Activated T-helper 17 cell treated with anti-CD3 and anti-CD28 coated beads, Interleukin-2, amount 50 U/mL, for 72 hours (primary cell): ENCODE results near the gene RANBP1. TPM values are rescaled to one million over a fixed set of nuclear protein-coding genes. Genes with fewer than 3 reads are reported as not detected.
"Not testable (repeated sequence)": the region's sequence is repeated elsewhere in the genome, so short reads cannot be mapped to it uniquely, and the experiment has no call there.

Source experiments
- ATAC-seq: fragments of 150-1000 bp; cut with Tn5 transposase; replicated peaks from 2 replicates; pipeline ENCODE4 v1.10.0; 2021; ENCODE audit warnings: mild to moderate bottlenecking, moderate library complexity
- H3K27ac Mint-ChIP-seq: one replicate; pipeline ENCODE4 v1.8.0; 2022; ENCODE audit warnings: mixed read lengths
- H3K27me3 Mint-ChIP-seq: one replicate; pipeline ENCODE4 v1.8.0; 2022; ENCODE audit warnings: mixed read lengths
- H3K36me3 Mint-ChIP-seq: one replicate; pipeline ENCODE4 v1.8.0; 2022; ENCODE audit warnings: low read depth, mild to moderate bottlenecking, mixed read lengths
- H3K4me1 Mint-ChIP-seq: one replicate; pipeline ENCODE4 v1.8.0; 2022; ENCODE audit warnings: mixed read lengths
- H3K4me3 Mint-ChIP-seq: one replicate; pipeline ENCODE4 v1.8.0; 2022; ENCODE audit warnings: mild to moderate bottlenecking, mixed read lengths
- H3K9me3 Mint-ChIP-seq: one replicate; pipeline ENCODE4 v1.8.0; 2022; ENCODE audit warnings: mixed read lengths
- total RNA-seq, 2 donors: library from RNA; stranded (reverse); gene quantifications; one replicate each; pipeline ENCODE4 v1.2.3, GENCODE V29; 2022

Gene RANBP1
- total RNA-seq, result 100 to 1,000 TPM; 187 to 421 TPM

GRCh38 chr22:20115691-20116375, at the start of gene RANBP1:
Gene RANBP1, plus strand, starts transcription at chr22:20116104. Its CDS starts 81 bp downstream, at chr22:20116185.
- ATAC-seq, result no peak
- H3K27me3 Mint-ChIP-seq, result no peaks in the 10 kb centered on the region
- peak within 1 kb of the TSS; percentile 86 for H3K4me3 Mint-ChIP-seq
- no peaks in the 10 kb centered on the region for H3K9me3 Mint-ChIP-seq
- peaks cover 80% of the 10 kb centered on the region for H3K36me3 Mint-ChIP-seq
- H3K4me1 Mint-ChIP-seq, result peaks cover 14% of the 10 kb centered on the region
- peak within 1 kb of the TSS; percentile 90 for H3K27ac Mint-ChIP-seq

GRCh38 chr22:20066617-20067383, 49.1 kb upstream of the RANBP1 start:
- no peak overlapping the region for H3K4me3 Mint-ChIP-seq
- no peak overlapping the region for H3K27ac Mint-ChIP-seq
- no peaks in the 10 kb centered on the region for H3K27me3 Mint-ChIP-seq
- H3K9me3 Mint-ChIP-seq, result no peaks in the 10 kb centered on the region
- no peak for ATAC-seq
- H3K36me3 Mint-ChIP-seq, result no peaks in the 10 kb centered on the region
- H3K4me1 Mint-ChIP-seq, result no peaks in the 10 kb centered on the region

GRCh38 chr22:20067384-20067682, 48.6 kb upstream of the RANBP1 start:
- not testable (repeated sequence) for ATAC-seq, H3K4me3 Mint-ChIP-seq, H3K27ac Mint-ChIP-seq

GRCh38 chr22:20068640-20069039, 47.3 kb upstream of the RANBP1 start:
- no peak overlapping the region for H3K4me3 Mint-ChIP-seq
- no peak for ATAC-seq
- no peak overlapping the region for H3K27ac Mint-ChIP-seq
- H3K9me3 Mint-ChIP-seq, result no peaks in the 10 kb centered on the region
- H3K4me1 Mint-ChIP-seq, result no peaks in the 10 kb centered on the region
- H3K27me3 Mint-ChIP-seq, result no peaks in the 10 kb centered on the region
- no peaks in the 10 kb centered on the region for H3K36me3 Mint-ChIP-seq

More at GRCh38 chr22:20067384-20067682, 48.6 kb upstream of the RANBP1 start:
- not testable (repeated sequence) for H3K27me3 Mint-ChIP-seq, H3K4me1 Mint-ChIP-seq, H3K36me3 Mint-ChIP-seq, H3K9me3 Mint-ChIP-seq

GRCh38 chr22:20069331-20070042, 46.4 kb upstream of the RANBP1 start:
- ATAC-seq, result no peak
- H3K27me3 Mint-ChIP-seq, result no peaks in the 10 kb centered on the region
- H3K4me3 Mint-ChIP-seq, result no peak overlapping the region
- no peaks in the 10 kb centered on the region for H3K36me3 Mint-ChIP-seq
- no peaks in the 10 kb centered on the region for H3K9me3 Mint-ChIP-seq
- H3K27ac Mint-ChIP-seq, result no peak overlapping the region
- no peaks in the 10 kb centered on the region for H3K4me1 Mint-ChIP-seq

- no peak overlapping the region for H3K4me3 Mint-ChIP-seq
- H3K4me1 Mint-ChIP-seq, result no peaks in the 10 kb centered on the region
- H3K27me3 Mint-ChIP-seq, result no peaks in the 10 kb centered on the region
- no peak overlapping the region for H3K27ac Mint-ChIP-seq
- H3K9me3 Mint-ChIP-seq, result no peaks in the 10 kb centered on the region
- ATAC-seq, result no peak
- H3K36me3 Mint-ChIP-seq, result no peaks in the 10 kb centered on the region
Measured at GRCh38 chr22:20071524-20071972, 44.4 kb upstream of the RANBP1 start.

- Mint-ChIP-seq H3K36me3 (peaks cover 5% of the 10 kb centered on the region), H3K4me1 (peaks cover 4% of the 10 kb centered on the region), H3K4me3 (no peak overlapping the region), H3K9me3 (no peaks in the 10 kb centered on the region), H3K27me3 (no peaks in the 10 kb centered on the region), H3K27ac (no peak overlapping the region)
- no peak for ATAC-seq
Measured at GRCh38 chr22:20076627-20077172, 39.2 kb upstream of the RANBP1 start.

GRCh38 chr22:20079745-20080444, 36.0 kb upstream of the RANBP1 start, which contains the start of gene DGCR8:
Gene DGCR8, plus strand, starts transcription at chr22:20080241. Its CDS starts 5,723 bp downstream, at chr22:20085964.
- H3K9me3 Mint-ChIP-seq, result no peaks in the 10 kb centered on the region
- peak within 1 kb of the TSS; percentile 92 for H3K4me3 Mint-ChIP-seq
- no peaks in the 10 kb centered on the region for H3K27me3 Mint-ChIP-seq
- peak within 1 kb of the TSS; percentile 66 for H3K27ac Mint-ChIP-seq
- ATAC-seq, result peak; percentile 94
- peaks cover 7% of the 10 kb centered on the region for H3K36me3 Mint-ChIP-seq
- peaks cover 30% of the 10 kb centered on the region for H3K4me1 Mint-ChIP-seq

- no peaks in the 10 kb centered on the region for H3K27me3 Mint-ChIP-seq
- H3K9me3 Mint-ChIP-seq, result no peaks in the 10 kb centered on the region
- ATAC-seq, result peak; percentile 74
- peaks cover 12% of the 10 kb centered on the region for H3K36me3 Mint-ChIP-seq
- H3K27ac Mint-ChIP-seq, result peak overlapping the region; percentile 66
- H3K4me3 Mint-ChIP-seq, result peak overlapping the region; percentile 92
- H3K4me1 Mint-ChIP-seq, result peaks cover 30% of the 10 kb centered on the region
Measured at GRCh38 chr22:20080445-20080775, 35.5 kb upstream of the RANBP1 start.

- peak; percentile 15 for ATAC-seq
- Mint-ChIP-seq H3K36me3 (peaks cover 18% of the 10 kb centered on the region), H3K9me3 (no peaks in the 10 kb centered on the region)
Measured at GRCh38 chr22:20080776-20081654, 34.9 kb upstream of the RANBP1 start.

GRCh38 chr22:20083157-20083890, 32.6 kb upstream of the RANBP1 start:
- ATAC-seq, result no peak
- Mint-ChIP-seq H3K36me3 (peaks cover 40% of the 10 kb centered on the region), H3K27ac (peak overlapping the region; percentile 66), H3K27me3 (no peaks in the 10 kb centered on the region), H3K9me3 (no peaks in the 10 kb centered on the region), H3K4me3 (peak overlapping the region; percentile 92), H3K4me1 (peaks cover 36% of the 10 kb centered on the region)

More at GRCh38 chr22:20080776-20081654, 34.9 kb upstream of the RANBP1 start:
- H3K27ac Mint-ChIP-seq, result peak overlapping the region; percentile 66
- H3K4me3 Mint-ChIP-seq, result peak overlapping the region; percentile 92
- H3K4me1 Mint-ChIP-seq, result peaks cover 30% of the 10 kb centered on the region
- no peaks in the 10 kb centered on the region for H3K27me3 Mint-ChIP-seq

GRCh38 chr22:20083891-20084546, 31.9 kb upstream of the RANBP1 start:
- Mint-ChIP-seq H3K36me3 (peaks cover 47% of the 10 kb centered on the region), H3K27me3 (no peaks in the 10 kb centered on the region), H3K9me3 (no peaks in the 10 kb centered on the region), H3K4me1 (peaks cover 36% of the 10 kb centered on the region), H3K27ac (peak overlapping the region; percentile 66), H3K4me3 (peak overlapping the region; percentile 92)
- no peak for ATAC-seq
